Measurements from ENCODE around the gene KIAA1328.
A peak's percentile ranks its signal among the peaks of the same experiment; 100 is the strongest.
"Not testable (repeated sequence)": the region's sequence is repeated elsewhere in the genome, so short reads cannot be mapped to it uniquely, and the experiment has no call there.

KIAA1328 gene

GRCh38 chr18:36828630-36829361 is at the start of gene KIAA1328, which contains the start of gene TPGS2:
Gene KIAA1328, plus strand, starts transcription at chr18:36829127. Its CDS starts 12 bp downstream, at chr18:36829139.
Gene TPGS2, minus strand, starts transcription at chr18:36829002. Its CDS starts 235 bp downstream, at chr18:36828767.
- peak; percentile 67 to 78 (median 71) for DNase-seq (ENCODE audit: low read depth in 3 of 3)

- no peak for DNase-seq (ENCODE audit: low read depth in 3 of 3)
Observed at GRCh38 chr18:36780748-36781147, 48.2 kb upstream of the KIAA1328 start.

GRCh38 chr18:36782710-36783109 is 46.2 kb upstream of the KIAA1328 start:
- no peak for DNase-seq (ENCODE audit: low read depth in 3 of 3)

- DNase-seq (ENCODE audit: low read depth in 3 of 3): no peak
Observed at GRCh38 chr18:36783792-36784191, 45.1 kb upstream of the KIAA1328 start.

GRCh38 chr18:36786686-36787085 is 42.2 kb upstream of the KIAA1328 start:
- DNase-seq (ENCODE audit: low read depth in 3 of 3): no peak

GRCh38 chr18:36792634-36793283 is 36.2 kb upstream of the KIAA1328 start:
- no peak for DNase-seq (ENCODE audit: low read depth in 3 of 3)

GRCh38 chr18:36798738-36799473 is 30.0 kb upstream of the KIAA1328 start:
- no peak for DNase-seq (ENCODE audit: low read depth in 3 of 3)

- DNase-seq (ENCODE audit: low read depth in 3 of 3): no peak
Observed at GRCh38 chr18:36805105-36805504, 23.8 kb upstream of the KIAA1328 start.

GRCh38 chr18:36808681-36809080 is 20.2 kb upstream of the KIAA1328 start:
- no peak for DNase-seq (ENCODE audit: low read depth in 3 of 3)

- DNase-seq (ENCODE audit: low read depth in 3 of 3): peak in 2 of 3 experiments; percentile 2 to 5
Observed at GRCh38 chr18:36809590-36810381, 19.1 kb upstream of the KIAA1328 start.

- no peak for DNase-seq (ENCODE audit: low read depth in 3 of 3)
Observed at GRCh38 chr18:36811430-36811829, 17.5 kb upstream of the KIAA1328 start.

GRCh38 chr18:36811955-36812354 is 17.0 kb upstream of the KIAA1328 start:
- DNase-seq (ENCODE audit: low read depth in 3 of 3): no peak

- DNase-seq (ENCODE audit: low read depth in 3 of 3): no peak
Observed at GRCh38 chr18:36812678-36813077, 16.2 kb upstream of the KIAA1328 start.

- DNase-seq (ENCODE audit: low read depth in 3 of 3): no peak
Observed at GRCh38 chr18:36813101-36813775, 15.7 kb upstream of the KIAA1328 start.

GRCh38 chr18:36813824-36814223 is 15.1 kb upstream of the KIAA1328 start:
- no peak for DNase-seq (ENCODE audit: low read depth in 3 of 3)

- no peak for DNase-seq (ENCODE audit: low read depth in 3 of 3)
Observed at GRCh38 chr18:36814994-36815393, 13.9 kb upstream of the KIAA1328 start.

- not testable (repeated sequence) for DNase-seq (ENCODE audit: low read depth in 3 of 3)
Observed at GRCh38 chr18:36816096-36816495, 12.8 kb upstream of the KIAA1328 start.

- no peak for DNase-seq (ENCODE audit: low read depth in 3 of 3)
Observed at GRCh38 chr18:36817039-36817438, 11.9 kb upstream of the KIAA1328 start.

GRCh38 chr18:36818652-36819051 is 10.3 kb upstream of the KIAA1328 start:
- no peak for DNase-seq (ENCODE audit: low read depth in 3 of 3)

GRCh38 chr18:36819621-36820020 is 9.3 kb upstream of the KIAA1328 start:
- no peak for DNase-seq (ENCODE audit: low read depth in 3 of 3)

- DNase-seq (ENCODE audit: low read depth in 3 of 3): no peak
Observed at GRCh38 chr18:36821681-36822080, 7.2 kb upstream of the KIAA1328 start.
